HG03103 (cell line): Measurements from ENCODE around the gene SCRN2.

Experiments used
- ATAC-seq: cut with Tn5 transposase; IDR thresholded peaks from one replicate; pipeline ENCODE4 v1.9.1; 2021; ENCODE audit warnings: low read depth; ENCODE audit not compliant: unreplicated experiment

SCRN2 gene

DNA sequence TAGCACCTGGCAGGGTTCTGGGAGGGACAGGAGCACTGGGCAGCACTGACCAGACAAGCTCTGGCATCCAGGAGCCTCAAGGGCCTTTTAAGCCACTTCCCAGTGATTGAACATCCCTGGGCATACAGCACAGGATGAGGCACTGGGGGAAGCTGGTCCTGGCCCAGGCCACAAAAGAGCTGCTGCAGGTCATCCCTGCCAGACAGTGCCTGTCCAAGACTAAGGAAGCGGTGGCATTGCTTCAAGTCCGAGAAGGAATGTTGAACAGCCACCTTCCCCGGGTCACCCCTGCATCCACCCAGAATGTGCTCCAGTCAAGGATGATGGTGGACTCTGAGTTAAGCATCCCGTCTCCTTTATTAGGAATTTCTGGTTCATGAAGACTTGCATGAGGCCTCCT, 18.3 kb downstream of the SCRN2 start:
- no peak for ATAC-seq

DNA sequence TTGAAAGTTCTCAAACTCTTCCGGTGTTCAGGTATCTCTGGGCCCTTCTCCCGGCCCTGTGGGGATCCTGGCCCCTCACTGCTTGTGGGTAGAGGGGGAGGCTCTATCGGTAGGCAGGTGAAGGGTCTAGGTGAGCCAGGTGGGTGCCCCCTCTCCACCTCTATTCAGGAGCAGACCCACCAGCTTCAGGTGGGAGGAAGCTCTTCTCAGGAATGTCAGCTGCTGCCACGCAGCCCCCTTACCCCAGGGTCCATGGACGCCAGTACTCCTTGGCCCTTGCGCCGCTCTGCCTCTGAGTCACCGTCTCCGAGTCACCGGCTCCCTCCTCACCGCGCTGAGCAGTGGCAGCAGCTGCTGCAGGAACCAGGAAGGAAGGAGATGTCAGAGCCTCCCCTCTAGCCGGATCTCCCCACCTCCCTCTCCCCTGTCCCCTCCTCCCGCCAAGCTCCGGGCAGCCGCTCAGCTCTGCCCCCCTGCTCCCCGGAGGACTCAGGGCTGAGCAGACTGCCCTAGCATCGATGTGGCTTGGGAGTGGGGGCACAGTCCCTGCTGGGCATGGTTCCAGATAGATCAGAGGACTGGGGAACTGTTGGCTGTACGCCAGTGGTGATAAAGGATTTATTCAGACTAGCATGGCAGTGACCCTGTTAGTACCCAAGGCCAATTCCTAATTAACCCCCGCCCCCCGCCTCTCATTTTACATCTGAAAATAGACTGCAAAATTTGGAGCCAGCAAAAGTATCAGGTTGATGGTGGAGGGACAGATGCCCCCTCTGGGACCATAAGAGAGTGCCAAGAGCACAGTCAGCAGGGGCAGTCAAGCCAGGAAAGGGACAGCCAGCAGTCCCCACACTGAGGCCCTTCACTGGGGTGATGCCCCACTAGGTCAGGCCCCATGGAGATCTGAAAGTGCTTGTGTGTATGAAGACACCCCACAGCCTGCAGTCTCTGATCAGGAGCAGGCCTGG, 19.4 kb downstream of the SCRN2 start, which contains the start of gene OSBPL7:
Gene OSBPL7 (minus strand): TSS at position 371 of the 968 bp plus-strand sequence. CDS start 1,516 bp downstream, outside the sequence.
- ATAC-seq = no peak

DNA sequence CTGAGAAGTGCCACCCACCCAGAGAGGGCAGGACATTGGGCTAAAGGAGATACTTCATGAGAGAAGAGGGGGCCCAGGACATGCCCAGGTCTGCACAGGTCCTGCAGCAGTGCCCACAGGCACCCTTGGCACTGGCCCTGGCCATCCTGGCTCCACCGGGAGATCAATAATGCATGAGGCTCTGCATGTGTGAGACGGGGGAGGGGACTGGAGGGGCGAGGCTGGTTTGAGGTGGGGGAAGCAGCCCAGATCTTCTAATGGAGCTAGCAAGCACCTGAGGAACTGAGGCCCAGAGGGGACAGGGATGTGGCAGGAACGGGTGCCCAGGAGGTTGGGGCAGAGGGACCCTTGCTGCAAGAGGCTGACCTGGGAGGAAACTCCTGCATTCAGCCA, 20.0 kb downstream of the SCRN2 start:
- no peak for ATAC-seq

DNA sequence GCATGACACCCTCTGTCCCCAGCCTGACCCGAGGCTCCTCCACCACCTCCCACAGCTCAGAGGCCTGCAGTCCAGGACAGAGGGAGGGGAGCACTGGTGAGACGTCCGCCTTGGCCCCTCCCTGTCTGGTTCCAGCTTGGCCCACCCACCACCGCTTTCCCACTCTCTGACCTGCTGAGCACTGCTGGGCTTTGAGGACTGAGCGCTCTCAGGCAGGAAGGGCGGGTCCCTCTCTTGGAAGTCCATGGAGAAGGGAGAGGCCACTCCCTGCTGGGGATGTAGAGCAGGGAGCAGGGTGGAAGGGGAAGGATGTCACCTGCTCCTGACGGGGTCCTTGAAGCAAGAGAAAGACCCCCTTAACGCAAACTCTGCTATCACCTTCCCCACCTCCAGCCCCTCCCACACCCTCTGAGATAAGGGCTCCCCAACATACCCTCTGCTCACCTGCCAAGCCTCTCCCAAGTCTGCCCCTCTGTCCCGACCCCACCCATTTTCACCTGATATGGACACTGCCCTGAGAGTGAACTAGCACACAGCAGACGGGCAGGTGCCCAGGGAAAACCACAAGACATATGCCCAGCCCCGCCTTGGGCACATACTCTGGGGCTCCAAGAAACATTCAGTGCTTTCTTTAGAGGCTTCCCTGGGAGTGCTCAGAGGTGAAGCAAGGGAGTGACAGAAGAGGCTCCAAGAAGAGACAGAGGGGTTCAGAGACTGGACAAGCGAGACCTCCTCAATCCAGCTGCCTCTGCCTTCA, 20.9 kb downstream of the SCRN2 start:
- no peak for ATAC-seq

DNA sequence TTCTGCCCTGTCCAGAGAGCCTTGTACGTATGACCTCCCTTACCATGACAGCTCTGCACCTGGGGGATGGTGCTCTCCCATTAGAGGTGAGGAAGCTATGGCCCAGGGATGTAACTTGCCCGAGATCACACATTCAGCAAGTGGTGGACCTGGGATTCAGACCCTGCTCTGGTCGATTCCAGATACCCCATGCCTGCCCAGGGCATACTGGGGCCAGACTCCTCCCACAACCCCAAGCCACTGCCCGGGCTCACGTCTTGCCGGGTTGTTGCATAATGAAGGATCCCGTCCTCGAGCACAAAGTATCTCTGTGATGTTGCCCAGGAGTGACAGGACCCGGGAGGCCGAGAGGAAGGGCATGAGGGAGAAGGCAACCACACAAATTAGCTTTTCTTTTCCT, 21.6 kb downstream of the SCRN2 start:
- no peak for ATAC-seq

DNA sequence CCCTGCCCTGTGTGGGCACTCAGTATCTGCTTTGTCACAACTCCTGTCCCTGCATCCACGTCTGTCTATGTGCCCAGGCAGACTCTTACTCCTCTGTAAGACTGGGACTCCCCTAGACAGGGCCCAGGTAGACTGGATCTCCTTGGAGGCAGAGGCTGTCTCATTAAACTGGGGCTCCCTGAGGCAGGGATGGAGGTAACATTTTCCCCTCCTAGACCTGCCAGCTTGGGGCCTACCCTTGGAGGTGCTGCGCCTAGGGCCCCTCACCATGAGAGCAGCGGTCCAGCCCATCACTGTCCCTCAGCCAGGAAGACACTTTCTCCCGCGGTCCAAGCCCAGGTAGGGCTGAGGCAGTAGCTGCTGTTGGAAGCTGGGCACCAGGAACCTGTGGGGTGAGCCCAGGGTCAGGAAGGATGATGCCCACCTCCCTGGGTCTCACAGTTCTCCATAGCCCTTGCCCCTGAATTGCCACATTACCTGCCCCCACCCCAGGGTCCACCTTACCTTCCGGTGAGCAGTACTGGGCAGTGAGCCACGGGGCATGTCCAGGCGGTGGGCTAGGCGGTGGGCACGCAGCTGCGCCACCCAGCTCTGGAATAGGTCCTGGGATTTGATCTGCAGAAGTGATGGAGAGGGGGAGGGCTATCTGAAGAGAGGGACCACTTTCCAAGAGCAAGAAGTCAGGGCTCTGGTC, 22.9 kb downstream of the SCRN2 start:
- ATAC-seq = no peak

DNA sequence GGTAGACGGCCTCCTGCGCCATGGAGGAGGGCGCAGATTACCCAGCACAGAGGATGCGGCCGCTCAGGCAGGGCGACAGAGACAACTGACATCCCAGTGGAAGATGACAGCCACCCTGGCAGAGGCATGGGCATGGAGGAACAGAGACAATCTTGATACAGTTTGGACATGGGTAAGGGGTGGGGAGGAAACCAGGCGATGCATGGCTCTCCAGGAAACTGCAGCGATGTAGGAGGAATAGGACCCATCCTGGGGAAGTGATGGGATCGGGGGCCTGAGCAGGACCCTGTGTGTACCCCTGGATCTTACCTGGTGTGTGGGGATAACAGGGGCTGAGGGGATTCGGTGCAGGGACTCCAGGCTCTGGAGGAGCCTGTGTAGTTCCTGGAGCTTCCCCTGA, 24.1 kb downstream of the SCRN2 start:
- no peak for ATAC-seq

DNA sequence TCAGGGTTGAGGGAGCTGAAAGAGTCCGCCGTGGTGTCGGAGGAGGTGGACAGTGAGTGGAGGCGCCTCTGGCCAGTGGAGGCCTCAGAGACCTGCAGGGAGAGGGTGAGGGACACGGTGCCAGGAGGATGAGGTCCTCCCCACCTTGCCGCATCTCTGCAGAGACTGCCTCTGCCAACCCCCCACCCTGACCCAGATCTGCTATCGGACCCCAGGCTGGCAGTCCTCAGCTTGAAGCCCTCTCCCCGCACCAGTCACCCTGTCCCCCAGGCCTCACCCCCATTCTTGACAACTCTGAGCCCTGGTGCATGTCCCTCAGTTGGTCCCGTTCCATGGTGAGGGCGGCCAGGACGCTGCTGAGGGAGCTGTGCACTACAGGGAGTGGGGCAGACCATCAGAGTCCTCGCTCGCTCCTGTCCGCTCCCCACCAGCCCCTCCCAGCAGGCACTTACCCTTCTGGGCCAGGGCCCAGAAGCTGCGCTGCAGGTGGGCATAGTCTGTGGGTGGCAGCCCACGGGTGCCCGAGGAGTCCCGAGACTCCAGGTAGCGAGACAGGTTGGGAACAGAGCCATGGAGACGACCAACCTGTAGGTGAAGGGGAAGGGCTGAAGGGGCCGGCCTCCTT, 24.9 kb downstream of the SCRN2 start:
- no peak for ATAC-seq

DNA sequence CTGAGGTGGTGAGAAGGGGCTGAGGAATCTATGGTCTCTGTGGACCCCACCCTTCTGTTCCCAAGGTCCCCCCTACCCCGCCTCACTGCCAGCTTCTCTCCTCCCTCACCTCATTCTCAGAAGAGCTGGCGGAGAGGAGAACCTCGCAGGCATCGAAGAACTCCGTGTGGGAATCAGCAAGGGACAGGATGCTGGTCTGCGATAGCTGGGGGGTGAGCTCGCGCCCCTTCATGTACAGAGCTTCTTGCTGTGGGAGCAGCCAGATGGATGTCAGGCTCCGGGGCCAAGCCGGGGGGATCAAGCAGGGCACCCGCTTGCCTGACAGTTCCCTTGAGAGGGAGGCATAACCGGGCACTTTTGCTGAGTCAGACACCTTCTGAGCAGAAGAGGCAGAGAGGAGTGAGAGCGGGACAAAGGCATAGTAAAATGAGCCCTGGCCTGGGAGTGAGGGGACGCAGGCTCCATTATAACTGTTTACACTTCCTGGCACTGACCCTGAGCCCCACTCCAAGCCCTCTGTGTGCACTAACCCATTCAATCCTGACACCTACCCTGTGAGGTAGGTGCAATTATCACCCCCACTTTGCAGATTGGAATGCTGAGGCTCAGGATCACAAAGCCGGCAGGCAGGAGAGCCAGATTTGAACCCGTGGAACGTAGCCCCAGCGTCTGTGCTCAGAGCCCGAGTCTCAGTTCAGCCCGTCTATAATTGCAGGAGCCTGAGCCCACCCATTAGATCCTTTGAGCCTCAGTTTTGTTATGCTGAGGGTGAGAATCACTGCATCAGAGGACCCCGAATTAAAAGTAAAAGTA, 25.8 kb downstream of the SCRN2 start:
- ATAC-seq = no peak

DNA sequence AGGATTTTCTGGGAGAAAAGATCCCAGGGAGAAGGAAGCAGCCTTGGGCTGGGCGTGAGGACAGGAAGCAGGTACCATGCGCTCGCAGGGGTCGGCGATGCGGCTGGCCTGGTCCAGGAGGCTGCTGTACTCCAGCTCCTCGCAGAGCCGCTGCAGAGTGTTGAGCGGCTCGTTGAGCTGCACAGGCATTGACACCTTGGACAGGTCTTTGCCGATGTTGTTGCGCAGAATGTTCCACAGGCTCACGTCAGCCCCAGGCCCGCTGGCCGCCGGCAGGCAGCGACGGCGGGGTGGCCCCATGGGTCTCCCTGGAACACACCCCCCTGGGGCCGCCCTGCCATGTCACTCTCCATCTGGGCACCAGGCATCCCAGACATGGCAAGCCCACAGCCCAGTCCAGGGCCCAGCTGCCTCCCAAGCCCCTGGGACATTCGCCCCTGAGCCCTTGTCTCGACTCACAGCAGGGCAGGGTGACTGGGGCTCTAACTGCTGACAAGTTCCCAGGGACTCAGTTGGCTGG, 27.5 kb downstream of the SCRN2 start:
- ATAC-seq = no peak

DNA sequence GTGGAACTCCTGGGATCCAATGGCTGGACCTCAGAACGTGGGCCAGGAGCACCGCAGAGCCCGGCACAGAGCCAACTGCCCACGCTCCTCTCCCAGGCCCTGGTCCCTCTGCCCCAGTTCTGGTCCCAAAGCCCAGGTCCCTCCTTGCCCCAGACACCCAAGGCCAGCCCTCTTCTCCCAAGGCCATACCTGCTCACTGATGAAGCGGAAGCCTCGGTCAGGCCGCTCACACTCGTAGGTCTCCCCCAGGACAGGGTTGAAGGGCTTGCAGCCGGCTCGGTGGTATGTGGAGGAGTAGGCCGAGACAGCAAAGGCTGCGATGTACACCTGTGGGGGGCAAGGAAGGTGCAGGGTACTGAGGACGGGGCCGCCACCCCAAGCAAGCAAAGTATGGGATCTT, 28.0 kb downstream of the SCRN2 start:
- ATAC-seq = no peak

DNA sequence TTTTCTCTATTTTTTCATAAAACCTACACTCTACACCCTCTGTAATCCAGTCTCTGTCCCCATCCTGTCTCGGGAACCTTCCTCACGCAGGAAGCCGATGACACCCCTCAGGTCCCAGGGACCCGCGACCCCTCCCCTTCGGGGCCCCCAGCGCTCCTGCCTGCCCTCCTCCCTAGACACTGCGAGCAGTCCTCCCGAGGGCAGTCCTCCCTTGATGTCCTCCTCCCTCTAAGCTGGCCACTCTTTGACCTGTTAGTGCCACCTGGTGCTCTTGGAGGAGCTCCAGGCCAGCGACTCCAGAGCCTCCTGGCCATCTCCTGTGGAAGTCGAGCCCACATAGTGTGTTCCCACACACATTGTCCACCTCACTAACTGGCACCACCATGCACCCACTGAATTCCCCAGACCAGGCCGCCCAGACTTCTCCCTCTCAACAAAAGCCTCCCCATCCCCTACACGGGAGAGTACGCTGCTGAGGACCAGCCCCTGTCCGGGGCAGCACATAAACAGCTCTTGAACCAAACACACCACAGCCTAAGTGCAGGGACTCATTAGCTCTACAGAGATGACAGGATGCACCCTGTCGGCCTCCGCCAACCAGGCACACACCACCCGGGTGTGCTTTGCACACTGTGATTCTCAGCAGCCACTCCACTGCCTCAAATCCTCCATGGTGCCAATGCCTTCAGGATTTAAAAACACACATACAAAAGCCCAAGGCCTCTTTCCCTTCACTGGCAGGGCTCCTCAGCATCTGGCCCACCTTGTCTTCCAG, 28.7 kb downstream of the SCRN2 start:
- ATAC-seq = no peak

DNA sequence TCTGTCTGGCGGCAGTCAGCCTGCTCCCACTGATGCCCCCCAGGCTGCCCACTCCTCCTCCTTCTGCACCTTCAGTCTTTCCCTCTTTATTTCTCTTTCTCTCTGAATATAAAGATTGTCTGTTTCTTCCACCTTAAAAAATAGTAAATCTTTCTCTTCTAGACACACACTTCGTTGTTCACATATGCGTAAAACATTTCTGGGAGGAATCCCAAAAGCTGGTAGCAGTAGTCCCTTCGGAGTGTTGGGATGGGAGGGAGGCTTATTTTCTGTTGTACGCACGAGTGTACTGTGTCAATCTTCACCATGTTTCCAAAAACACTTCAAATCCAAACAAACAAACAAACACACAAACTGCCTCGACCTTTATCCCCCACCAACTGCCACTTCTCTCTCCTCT, 29.4 kb downstream of the SCRN2 start:
- no peak for ATAC-seq

DNA sequence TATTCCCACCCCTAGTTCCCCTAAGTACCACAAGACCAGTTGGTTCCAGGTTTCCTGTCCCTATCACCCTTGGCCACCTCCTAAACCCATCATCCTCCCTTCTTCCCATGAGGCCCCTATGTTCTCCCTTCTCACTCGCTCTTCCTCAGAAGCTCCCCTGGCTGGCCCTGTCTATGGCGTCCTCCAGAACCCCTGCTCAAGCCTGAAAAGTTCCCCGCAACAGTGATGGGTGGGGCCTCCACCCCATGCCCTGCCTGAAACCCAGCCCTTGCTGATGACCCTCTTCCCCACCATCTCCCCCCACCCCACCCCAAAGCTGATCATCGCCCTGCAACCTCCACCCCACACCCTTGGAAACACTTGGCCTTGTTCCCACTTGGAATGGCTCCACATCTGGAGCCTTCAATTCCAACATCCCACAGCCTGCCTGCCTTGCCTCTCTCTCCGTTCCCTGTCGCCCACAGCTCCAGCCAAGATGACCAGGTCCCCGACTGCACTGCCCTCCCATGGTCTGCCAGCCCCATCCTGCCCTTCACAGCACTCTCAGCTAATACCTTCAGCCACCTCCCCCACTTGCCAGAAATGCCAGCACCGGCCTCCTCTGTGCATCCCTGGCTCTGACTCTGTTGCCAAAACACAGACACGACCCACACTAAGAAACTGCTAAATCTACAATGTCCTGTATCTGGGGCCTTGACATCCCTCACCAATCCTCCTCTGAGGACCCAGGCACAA, 30.0 kb downstream of the SCRN2 start:
- ATAC-seq = no peak

DNA sequence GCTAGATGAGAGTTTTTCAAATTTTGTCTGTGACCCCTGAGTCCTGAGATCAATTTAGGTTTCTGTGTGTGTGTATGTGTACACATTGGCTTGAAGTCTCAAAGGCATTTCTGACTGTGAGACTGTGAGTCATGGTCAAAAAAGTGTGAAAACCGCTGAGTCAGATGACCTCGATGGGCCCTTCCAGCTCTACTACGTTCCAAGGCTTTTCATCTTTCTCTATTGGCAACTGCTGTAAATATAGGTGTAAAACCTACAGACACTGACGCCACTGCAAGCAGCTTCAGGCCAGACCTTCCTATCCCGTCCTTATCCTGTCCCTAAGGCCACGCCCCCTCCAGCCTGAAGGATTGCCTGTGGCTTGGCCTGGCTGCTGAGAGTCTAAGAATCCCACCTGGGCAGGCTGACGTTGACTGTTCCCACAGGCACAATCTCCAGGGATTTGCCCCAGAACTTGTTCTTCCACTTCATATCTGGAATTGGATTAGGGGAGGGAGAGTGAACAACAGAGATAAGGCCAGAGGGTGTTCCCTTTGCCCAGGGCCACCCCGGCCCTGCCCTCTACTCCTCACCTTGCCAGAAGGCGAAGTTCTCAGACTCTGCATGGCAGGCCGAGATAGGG, 30.8 kb downstream of the SCRN2 start:
- ATAC-seq = no peak

DNA sequence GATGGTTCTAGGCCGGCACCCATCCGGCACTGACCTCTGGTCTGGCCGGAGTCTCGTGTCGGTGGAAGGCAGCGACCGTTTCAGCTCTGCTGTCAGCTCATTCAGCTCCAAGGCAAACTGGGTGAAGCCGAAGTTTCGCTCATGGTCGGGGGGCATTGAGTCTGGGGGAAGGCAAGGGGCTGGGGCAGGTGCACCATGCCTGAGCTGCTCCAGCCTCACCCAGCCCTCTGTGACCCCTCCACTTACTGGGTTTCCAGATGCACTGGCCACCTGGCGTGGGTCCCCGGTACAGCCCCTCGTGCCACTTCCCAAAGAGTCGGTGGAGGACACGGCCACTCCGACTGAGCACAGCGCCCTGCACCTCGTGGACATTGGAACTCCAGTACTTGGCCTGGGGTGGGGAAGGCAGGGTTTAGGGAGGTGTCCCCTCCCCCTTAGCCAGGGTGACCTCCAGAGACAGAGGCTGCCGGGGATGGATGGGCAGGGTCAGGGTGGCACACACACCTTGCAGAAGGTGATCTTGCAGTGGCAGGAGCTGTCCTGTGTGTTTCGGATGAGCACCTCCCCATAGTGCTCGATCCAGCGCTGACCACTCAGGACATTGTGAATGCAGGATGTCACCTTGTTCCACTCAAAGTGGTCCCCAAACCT, 32.1 kb downstream of the SCRN2 start:
- no peak for ATAC-seq
